HG03558 (cell line): ENCODE data around the gene DCBLD2.

Source experiments
- ATAC-seq: cut with Tn5 transposase; IDR thresholded peaks from one replicate; pipeline ENCODE4 v1.9.1; 2021; ENCODE audit warnings: moderate number of reproducible peaks; ENCODE audit not compliant: unreplicated experiment; ENCODE audit errors: extremely low read depth

DCBLD2 gene, protein sequence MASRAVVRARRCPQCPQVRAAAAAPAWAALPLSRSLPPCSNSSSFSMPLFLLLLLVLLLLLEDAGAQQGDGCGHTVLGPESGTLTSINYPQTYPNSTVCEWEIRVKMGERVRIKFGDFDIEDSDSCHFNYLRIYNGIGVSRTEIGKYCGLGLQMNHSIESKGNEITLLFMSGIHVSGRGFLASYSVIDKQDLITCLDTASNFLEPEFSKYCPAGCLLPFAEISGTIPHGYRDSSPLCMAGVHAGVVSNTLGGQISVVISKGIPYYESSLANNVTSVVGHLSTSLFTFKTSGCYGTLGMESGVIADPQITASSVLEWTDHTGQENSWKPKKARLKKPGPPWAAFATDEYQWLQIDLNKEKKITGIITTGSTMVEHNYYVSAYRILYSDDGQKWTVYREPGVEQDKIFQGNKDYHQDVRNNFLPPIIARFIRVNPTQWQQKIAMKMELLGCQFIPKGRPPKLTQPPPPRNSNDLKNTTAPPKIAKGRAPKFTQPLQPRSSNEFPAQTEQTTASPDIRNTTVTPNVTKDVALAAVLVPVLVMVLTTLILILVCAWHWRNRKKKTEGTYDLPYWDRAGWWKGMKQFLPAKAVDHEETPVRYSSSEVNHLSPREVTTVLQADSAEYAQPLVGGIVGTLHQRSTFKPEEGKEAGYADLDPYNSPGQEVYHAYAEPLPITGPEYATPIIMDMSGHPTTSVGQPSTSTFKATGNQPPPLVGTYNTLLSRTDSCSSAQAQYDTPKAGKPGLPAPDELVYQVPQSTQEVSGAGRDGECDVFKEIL

GRCh38 chr3:98901392-98902350 is at the start of gene DCBLD2:
Gene DCBLD2 (minus strand): TSS chr3:98901695. CDS start chr3:98901326, 369 bp downstream.
- ATAC-seq = peak; percentile 100

DNA sequence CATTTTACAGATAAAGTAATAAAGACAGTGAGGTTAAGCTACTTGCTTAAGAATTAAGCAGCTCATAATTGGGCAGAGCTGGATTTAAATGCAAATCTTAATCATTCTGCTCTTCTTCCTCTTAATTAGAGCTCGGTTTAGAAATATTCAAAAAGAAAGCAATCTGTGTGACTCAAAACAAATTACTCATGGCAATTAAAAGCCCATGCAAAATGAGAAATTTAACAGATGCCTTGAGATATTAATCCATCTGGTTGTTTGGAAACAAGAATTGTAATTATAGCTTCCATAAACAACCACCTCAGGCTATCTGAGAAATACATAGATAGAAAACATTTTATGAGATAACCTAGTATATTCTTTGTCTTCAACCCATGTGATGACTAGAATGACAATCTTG is 44.2 kb upstream of the DCBLD2 start:
- no peak for ATAC-seq

GRCh38 chr3:98945101-98945524 is 43.6 kb upstream of the DCBLD2 start:
- no peak for ATAC-seq

GRCh38 chr3:98930413-98930812 is 28.9 kb upstream of the DCBLD2 start:
- ATAC-seq = no peak

GRCh38 chr3:98921957-98922356 is 20.5 kb upstream of the DCBLD2 start:
- no peak for ATAC-seq

- ATAC-seq = no peak
Measured at GRCh38 chr3:98920166-98920565, 18.7 kb upstream of the DCBLD2 start.

GRCh38 chr3:98918586-98918985 is 17.1 kb upstream of the DCBLD2 start:
- no peak for ATAC-seq

DNA sequence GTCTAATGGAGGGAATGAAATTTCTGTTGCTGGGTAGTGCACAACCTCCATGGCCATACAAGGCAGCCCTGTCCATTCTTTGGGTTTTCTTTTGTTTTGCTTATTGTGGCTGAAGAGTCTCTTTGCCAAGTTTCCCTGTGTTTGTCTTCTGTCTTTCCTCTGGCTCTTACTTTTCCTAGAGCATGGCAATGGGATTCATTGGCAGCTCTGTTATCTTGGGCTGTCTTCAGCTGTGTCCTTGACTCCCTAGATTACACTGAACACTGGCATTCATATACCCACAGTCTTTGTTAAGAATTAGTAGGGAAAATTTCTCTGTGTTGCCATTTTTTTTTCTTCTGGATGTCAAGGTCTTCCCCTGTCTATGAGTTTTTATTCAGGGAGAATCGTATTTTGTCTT is 16.1 kb upstream of the DCBLD2 start:
- ATAC-seq = no peak

DNA sequence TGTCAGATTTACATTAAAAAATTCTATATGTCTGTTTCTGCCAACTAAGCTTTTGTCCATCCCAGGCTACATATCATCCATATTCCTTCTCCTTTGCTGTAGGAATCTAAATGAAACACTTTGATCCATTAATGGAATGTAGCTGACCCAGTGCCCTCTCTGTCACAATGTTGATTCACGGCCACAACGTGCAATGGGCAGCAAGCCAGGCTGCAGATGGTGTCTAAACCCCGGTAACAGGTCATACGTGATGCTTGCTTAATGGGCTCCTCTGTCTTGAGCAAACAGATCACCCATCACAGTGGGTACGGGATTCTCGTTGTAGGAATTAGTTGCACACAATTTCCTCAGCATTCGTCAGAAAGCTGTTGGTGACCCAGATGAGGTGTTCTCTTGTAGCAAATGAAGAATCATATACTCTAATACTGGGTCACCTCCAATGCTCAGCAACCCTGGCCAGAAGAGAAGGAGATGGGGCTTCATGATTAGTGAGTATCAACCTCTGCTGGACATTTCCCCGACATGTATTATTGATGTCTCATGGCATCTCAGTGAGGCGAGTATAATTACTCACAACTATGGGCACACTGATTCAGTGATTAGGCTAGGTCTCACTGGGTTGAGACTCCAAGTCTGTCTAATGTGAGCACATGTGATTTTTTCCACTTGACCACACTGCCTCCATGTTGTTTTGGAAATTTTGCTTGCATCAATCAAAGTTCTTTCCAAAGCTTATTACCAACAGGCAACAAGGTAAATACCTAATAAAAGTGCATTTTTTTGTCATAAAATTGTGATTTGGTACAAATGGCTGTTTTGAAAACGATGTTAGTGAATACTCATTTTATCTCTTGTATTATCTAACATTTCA is 12.9 kb upstream of the DCBLD2 start:
- no peak for ATAC-seq

DNA sequence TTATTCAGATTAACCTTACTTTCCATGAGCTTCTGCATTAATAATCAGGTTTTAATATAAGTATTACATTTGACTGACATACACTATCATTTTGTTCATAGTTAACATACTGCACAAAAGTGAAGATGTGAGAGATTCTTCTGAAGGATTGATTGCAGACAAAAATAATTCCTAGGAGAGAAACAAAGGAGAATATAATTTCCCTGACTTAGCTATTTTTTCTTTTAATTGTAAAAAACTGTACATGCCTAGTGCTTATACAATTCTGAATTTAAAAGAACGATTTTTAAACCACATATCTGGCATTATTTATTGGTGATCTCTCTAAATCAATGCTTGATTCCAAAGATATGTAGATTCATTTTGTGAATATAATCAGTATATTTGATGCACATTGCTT is 11.0 kb upstream of the DCBLD2 start:
- no peak for ATAC-seq

- ATAC-seq = no peak
Measured at GRCh38 chr3:98906230-98906629, 4.7 kb upstream of the DCBLD2 start.

- ATAC-seq = no peak
Measured at GRCh38 chr3:98903705-98904481, 2.4 kb upstream of the DCBLD2 start.

- no peak for ATAC-seq
Measured at GRCh38 chr3:98903099-98903498, 1.6 kb upstream of the DCBLD2 start.

DNA sequence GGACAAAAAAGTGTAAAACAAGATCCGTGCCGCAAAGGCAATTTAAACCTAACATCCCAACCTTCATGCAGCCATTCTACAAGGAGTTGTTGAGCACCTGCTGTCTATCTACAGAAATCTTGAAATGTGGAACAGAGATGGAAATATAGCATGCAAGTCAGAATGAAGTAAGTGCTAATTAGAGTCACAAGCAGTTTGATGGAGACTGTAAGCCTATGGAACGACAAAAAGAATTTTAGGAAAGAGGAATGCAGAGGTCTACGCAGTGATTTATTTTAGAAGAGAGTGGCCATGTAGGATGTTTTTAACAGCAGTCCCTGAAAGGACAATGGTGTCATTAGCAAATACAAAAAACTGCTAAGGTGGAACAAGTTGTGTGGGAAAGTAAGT is 851 bp upstream of the DCBLD2 start:
- ATAC-seq = no peak

- ATAC-seq = peak; percentile 0
Measured at GRCh38 chr3:98901119-98901391, 440 bp downstream of the DCBLD2 start.

- ATAC-seq = no peak
Measured at GRCh38 chr3:98900265-98901118, 1.0 kb downstream of the DCBLD2 start.

DNA sequence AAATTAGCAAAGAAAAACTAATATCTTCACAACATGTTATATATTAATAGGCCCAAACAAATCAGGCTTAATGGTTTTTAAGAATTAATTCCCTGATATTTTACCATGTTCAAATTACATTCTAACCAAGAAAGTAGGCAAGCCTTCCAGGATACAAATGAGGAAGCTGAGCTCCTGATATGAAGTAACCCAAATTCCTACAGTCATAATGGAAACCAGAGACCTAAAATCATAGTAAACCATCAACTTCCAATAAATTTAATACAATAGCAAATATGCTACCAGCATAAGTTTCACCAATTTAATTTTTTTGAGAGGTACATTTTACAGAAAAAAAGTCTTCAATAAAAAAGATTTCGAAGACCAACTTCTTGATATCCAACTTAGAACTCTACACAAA is 3.8 kb downstream of the DCBLD2 start:
- ATAC-seq = no peak
